Neural cell (in vitro differentiated cells): ENCODE data around the gene KCNIP3. TPM values are rescaled to one million over a fixed set of nuclear protein-coding genes. Genes with fewer than 3 reads are reported as not detected.

Experiments used
- H2AFZ ChIP-seq: fragments of 200-600, 300-800 bp; sonication (generic), shearing (Covaris generic); 2 replicates; pipeline ENCODE4 v1.6.0; 2014; ENCODE audit warnings: low read depth, mild to moderate bottlenecking, antibody characterized with exemption, low read length, moderate library complexity
- H3F3A ChIP-seq: fragments of 200-600 bp; shearing (Covaris generic); 2 replicates; pipeline ENCODE4 v1.6.1; 2016; ENCODE audit warnings: mild to moderate bottlenecking, moderate library complexity, mixed read lengths, antibody characterized with exemption, low read length; ENCODE audit not compliant: insufficient read depth, poor library complexity, severe bottlenecking
- H3K27ac ChIP-seq: fragments of 200-600, 300-800 bp; sonication (generic), shearing (Covaris generic); 2 replicates; pipeline ENCODE4 v1.5.1; 2014; ENCODE audit warnings: mild to moderate bottlenecking, low read length, moderate library complexity
- H3K27me3 ChIP-seq: fragments of 300-800, 200-600 bp; sonication (generic), shearing (Covaris generic); 2 replicates; pipeline ENCODE4 v1.6.0; 2014; ENCODE audit warnings: mild to moderate bottlenecking, low read depth, low read length, moderate library complexity; ENCODE audit not compliant: insufficient read depth
- H3K36me3 ChIP-seq: fragments of 300-800, 200-600 bp; sonication (generic), shearing (Covaris generic); 2 replicates; pipeline ENCODE4 v1.5.1; 2014; ENCODE audit warnings: mild to moderate bottlenecking, antibody characterized with exemption, low read length, moderate library complexity; ENCODE audit not compliant: insufficient read depth
- H3K4me2 ChIP-seq: fragments of 300-800, 200-600 bp; sonication (generic), shearing (Covaris generic); 2 replicates; pipeline ENCODE4 v1.6.0; 2014; ENCODE audit warnings: mild to moderate bottlenecking, low read length
- H3K4me3 ChIP-seq: fragments of 300-800, 200-600 bp; sonication (generic), shearing (Covaris generic); 2 replicates; pipeline ENCODE4 v1.5.1; 2014; ENCODE audit warnings: mild to moderate bottlenecking, low read length, moderate library complexity
- H3K79me2 ChIP-seq: fragments of 200-600 bp; shearing (Covaris generic); replicated peaks from 2 replicates; pipeline ENCODE4 v1.6.0; 2014; ENCODE audit warnings: mild to moderate bottlenecking, low read length, moderate library complexity; ENCODE audit not compliant: insufficient read depth
- H3K9ac ChIP-seq: fragments of 300-800, 200-600 bp; sonication (generic), shearing (Covaris generic); 2 replicates; pipeline ENCODE4 v1.6.1; 2016; ENCODE audit warnings: mild to moderate bottlenecking, low read length, mixed read lengths
- H3K9me2 ChIP-seq: fragments of 200-600 bp; shearing (Covaris generic); 2 replicates; pipeline ENCODE4 v1.6.1; 2016; ENCODE audit warnings: mild to moderate bottlenecking, low read length, mixed read lengths; ENCODE audit not compliant: insufficient read depth
- H3K9me3 ChIP-seq: fragments of 200-600, 300-800 bp; sonication (generic), shearing (Covaris generic); 2 replicates; pipeline ENCODE4 v1.6.1; 2016; ENCODE audit warnings: mild to moderate bottlenecking, mixed run types, low read length, moderate library complexity, mixed read lengths
- H4K20me1 ChIP-seq: fragments of 200-600 bp; shearing (Covaris generic); 2 replicates; pipeline ENCODE4 v1.6.1; 2016; ENCODE audit warnings: mild to moderate bottlenecking, mixed run types; ENCODE audit not compliant: insufficient read depth
- CTCF ChIP-seq: fragments of 450-650 bp; IDR thresholded peaks from 2 replicates; pipeline ENCODE4 v1.5.1; 2014; ENCODE audit warnings: antibody characterized with exemption, mild to moderate bottlenecking, moderate library complexity; ENCODE audit not compliant: poor library complexity, severe bottlenecking
- EP300 ChIP-seq: fragments of 450-650 bp; conservative IDR thresholded peaks from 2 replicates; pipeline ENCODE4 v1.6.1; 2014; ENCODE audit warnings: antibody characterized with exemption, mild to moderate bottlenecking, moderate library complexity; ENCODE audit not compliant: poor library complexity, severe bottlenecking
- EZH2 ChIP-seq: fragments of 200-600, 300-800 bp; shearing (Covaris generic), sonication (generic); IDR thresholded peaks from 2 replicates; pipeline ENCODE4 v1.6.1; 2014; ENCODE audit warnings: antibody characterized with exemption, low read length, borderline replicate concordance, mild to moderate bottlenecking; ENCODE audit not compliant: insufficient read depth, poor library complexity, severe bottlenecking
- MXI1 ChIP-seq: fragments of 450-650 bp; conservative IDR thresholded peaks from 2 replicates; pipeline ENCODE4 v1.6.1; 2014; ENCODE audit warnings: antibody characterized with exemption, mild to moderate bottlenecking; ENCODE audit not compliant: poor library complexity, severe bottlenecking
- POLR2AphosphoS5 ChIP-seq: IDR thresholded peaks from 2 replicates; pipeline ENCODE4 v1.6.1; 2012
- RAD21 ChIP-seq: fragments of 450-650 bp; conservative IDR thresholded peaks from 2 replicates; pipeline ENCODE4 v1.6.1; 2014; ENCODE audit warnings: antibody characterized with exemption, mild to moderate bottlenecking, moderate library complexity
- REST ChIP-seq: IDR thresholded peaks from 2 replicates; pipeline ENCODE4 v1.6.1; 2012; ENCODE audit warnings: borderline replicate concordance
- SMC3 ChIP-seq: fragments of 450-650 bp; conservative IDR thresholded peaks from 2 replicates; pipeline ENCODE4 v1.6.1; 2014; ENCODE audit warnings: antibody characterized with exemption, mild to moderate bottlenecking, moderate library complexity; ENCODE audit not compliant: poor library complexity
- TAF1 ChIP-seq: IDR thresholded peaks from 2 replicates; pipeline ENCODE4 v1.6.1; 2012; ENCODE audit warnings: low read depth
- polyA plus RNA-seq: library from polyadenylated mRNA; depleted of rRNA; stranded (reverse); fragments of >200 nt; gene quantifications from 2 replicates; pipeline ENCODE4 v1.2.3, GENCODE V29; 2014

KCNIP3 gene
- polyA plus RNA-seq, 1 donor from 2014 or later: not detected

GRCh38 chr2:95265182-95265581 is 32.0 kb upstream of the KCNIP3 start:
- Histone ChIP-seq H3K36me3 (no peaks in the 10 kb centered on the region), H3K9me2 (no peaks in the 10 kb centered on the region), H3K27ac (no peak overlapping the region), H3K4me3 (no peak overlapping the region), H3K9ac (no peak overlapping the region), H3F3A (no peaks in the 10 kb centered on the region), H3K27me3 (no peaks in the 10 kb centered on the region), H4K20me1 (no peaks in the 10 kb centered on the region), H3K4me2 (no peak overlapping the region), H3K79me2 (no peaks in the 10 kb centered on the region), H2AFZ (no peak overlapping the region), H3K9me3 (peaks cover 28% of the 10 kb centered on the region)
- TF ChIP-seq POLR2AphosphoS5 (no peak), REST (no peak), SMC3 (no peak), MXI1 (no peak), EZH2 (no peak), EP300 (no peak), TAF1 (no peak), CTCF (no peak), RAD21 (no peak)

GRCh38 chr2:95266781-95267430 is 30.2 kb upstream of the KCNIP3 start:
- H3K27ac ChIP-seq: no peak overlapping the region
- no peak overlapping the region for H3K4me2 ChIP-seq
- no peak overlapping the region for H3K9ac ChIP-seq
- no peaks in the 10 kb centered on the region for H3K79me2 ChIP-seq
- H2AFZ ChIP-seq: no peak overlapping the region
- H3K36me3 ChIP-seq: no peaks in the 10 kb centered on the region
- TF ChIP-seq MXI1 (no peak), SMC3 (no peak), EZH2 (no peak), TAF1 (no peak), EP300 (no peak), REST (no peak), RAD21 (no peak), POLR2AphosphoS5 (no peak), CTCF (no peak)
- H3K27me3 ChIP-seq: no peaks in the 10 kb centered on the region
- peaks cover 15% of the 10 kb centered on the region for H3K9me3 ChIP-seq
- no peaks in the 10 kb centered on the region for H3F3A ChIP-seq
- no peaks in the 10 kb centered on the region for H4K20me1 ChIP-seq
- H3K9me2 ChIP-seq: no peaks in the 10 kb centered on the region
- no peak overlapping the region for H3K4me3 ChIP-seq
